M059J (cell line): ENCODE data around the gene IFIT1B. TPM values are rescaled to one million over a fixed set of nuclear protein-coding genes. Genes with fewer than 3 reads are reported as not detected.

Experiments used
- DNase-seq: peaks from one replicate; pipeline ENCODE4 v3.0.0-alpha.2; 2012; ENCODE audit warnings: low read depth
- total RNA-seq: library from RNA; depleted of rRNA; stranded (reverse); fragments of >200 nt; shearing (Covaris generic); gene quantifications from 2 replicates; pipeline ENCODE4 v1.2.3, GENCODE V29; 2014; rRNA removed

Gene IFIT1B
- total RNA-seq, 1 experiment from 2014 or later = 0.76 TPM

DNA sequence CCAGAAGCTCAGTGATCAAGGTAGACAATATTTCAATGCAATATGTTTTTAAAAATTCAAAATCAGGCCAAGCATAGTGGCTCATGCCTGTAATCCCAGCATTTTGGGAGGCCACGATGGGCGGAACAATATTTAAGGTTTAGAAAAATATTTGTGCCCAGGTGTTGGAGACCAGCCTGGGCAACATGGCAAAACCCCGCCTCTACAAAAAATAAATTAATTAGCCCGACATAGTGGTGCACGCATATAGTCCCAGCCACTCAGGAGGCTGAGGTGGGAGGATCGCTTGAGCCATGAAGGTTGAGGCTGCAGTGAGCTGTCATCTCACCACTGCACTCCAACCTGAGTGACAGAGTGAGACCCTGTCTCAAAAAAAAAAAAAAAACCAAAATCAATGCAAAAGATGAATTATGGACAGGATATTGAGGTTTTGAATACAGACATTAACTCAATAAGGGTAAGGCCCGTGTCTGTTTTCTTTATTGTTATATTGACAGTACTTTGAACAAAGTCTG lies 35.6 kb downstream of the IFIT1B start:
- no peak for DNase-seq

- DNase-seq = peak; percentile 84
Observed at GRCh38 chr10:89414146-89414878, 36.5 kb downstream of the IFIT1B start, which contains the start of gene IFIT5. IFIT5 (plus strand) TSS chr10:89414568; CDS start chr10:89414799, 231 bp downstream.

DNA sequence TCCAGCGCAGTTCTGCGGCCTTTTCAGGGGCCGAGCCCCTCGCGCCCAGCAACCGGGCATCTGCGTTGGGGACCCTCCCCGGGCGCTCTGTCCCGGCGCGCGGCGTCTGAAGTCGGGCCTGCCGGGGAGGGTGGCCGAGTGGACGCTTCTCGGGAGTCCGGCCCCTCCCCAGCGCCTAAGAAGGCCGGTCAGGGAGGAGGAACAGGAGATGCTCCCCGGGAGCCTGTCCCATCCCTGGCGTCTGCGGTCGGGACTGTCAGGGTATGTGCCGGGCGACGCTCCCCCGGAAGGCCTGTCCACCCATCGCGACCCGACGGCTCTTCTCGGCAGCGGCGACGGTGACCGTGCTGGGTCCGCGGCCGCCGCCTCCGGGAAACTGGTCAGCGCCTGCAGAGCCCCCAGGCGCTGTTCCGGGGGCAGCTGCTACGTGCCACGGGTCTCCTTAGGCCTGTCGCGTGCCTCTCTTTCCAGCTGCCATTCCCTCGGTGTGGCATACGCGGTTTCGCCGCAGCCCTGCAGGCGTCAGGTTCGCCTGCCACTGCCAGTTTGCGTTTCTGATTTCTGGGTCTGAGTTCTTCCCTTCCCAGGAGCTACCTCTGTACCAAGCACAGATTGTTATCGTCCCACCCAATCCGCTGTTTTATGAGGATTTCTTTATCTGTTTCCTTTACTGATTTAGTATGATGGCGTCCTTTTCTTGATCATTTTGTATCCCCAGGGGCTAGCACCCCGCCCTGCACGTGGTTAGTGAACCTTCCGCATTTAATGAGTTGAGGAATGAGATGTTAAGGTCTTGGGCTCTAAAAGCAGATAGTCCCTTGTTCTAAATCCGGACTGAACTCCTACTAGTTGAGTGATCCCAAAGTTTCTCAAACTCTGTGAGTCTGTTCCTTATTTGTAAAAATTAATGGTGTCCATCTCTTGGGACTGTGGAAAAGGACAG lies 37.3 kb downstream of the IFIT1B start:
- peak; percentile 56 for DNase-seq

DNA sequence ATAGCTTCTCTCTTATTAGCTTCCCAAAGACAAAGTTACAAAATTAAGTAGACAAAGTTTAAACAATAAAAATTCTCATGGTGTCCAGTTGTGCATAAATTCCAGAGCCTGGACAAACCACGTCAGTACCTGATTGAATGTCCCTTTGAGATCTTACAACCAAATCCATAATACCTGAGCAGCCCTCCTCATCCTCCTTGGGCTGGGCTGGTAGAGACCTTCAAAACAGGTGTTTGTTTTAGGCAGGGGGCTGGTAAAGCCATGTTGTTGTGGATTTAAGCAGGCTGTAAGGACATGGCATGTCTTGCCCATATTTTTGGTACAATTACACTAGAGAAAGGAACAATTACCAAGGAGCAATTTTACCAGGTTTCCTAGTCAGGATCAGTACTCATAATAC lies 38.6 kb downstream of the IFIT1B start:
- no peak for DNase-seq

GRCh38 chr10:89419548-89419947 lies 41.7 kb downstream of the IFIT1B start:
- DNase-seq = no peak

- no peak for DNase-seq
Observed at GRCh38 chr10:89421018-89421476, 43.2 kb downstream of the IFIT1B start.

GRCh38 chr10:89425000-89425399 lies 47.1 kb downstream of the IFIT1B start:
- no peak for DNase-seq

- DNase-seq = peak; percentile 65
Observed at GRCh38 chr10:89426230-89426868, 48.5 kb downstream of the IFIT1B start.

DNA sequence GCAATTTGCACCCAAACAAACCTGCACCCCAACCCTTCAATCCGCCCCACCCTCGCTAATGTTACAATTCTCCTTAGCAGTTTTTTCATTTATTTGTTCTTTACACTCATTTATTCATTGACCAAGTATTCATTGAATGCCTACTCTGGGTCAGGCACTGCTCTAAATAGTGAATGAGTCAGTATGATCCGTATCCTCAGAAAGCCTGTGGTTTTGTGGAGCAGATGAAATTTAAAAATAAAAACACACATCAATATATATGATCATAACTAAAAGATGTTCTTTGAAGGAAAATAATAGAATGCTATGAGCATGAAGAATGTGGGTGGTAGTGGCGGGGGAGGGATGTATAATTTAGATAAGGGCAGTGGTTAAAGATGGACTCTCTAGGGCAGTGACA lies 49.8 kb downstream of the IFIT1B start:
- peak; percentile 66 for DNase-seq

- no peak for DNase-seq
Observed at GRCh38 chr10:89428877-89429276, 51.0 kb downstream of the IFIT1B start.

DNA sequence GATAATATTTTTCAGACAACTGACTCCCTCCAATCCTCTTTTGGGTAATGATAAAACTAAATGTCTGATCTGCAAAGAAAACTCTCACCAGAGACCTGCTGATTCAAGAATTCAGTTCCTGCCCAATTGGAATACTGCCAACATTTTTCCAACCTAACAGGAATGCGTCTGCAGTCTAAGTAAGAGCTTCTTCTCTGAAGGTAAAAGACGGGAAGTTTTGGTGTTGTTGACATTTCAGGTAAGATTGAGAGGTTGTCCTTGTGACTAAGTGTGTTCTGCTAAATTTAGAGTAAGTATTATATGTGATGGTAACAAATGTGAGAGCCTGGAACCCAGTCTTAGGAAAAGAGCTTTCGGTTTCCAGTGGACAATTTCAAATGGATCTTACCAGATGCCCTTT lies 54.1 kb downstream of the IFIT1B start:
- peak; percentile 73 for DNase-seq

Other genes starting within 250 kb of the IFIT1B start
- 3.2 and 5.1 TPM in 2 replicates for gene CH25H, start 170.7 kb upstream of the IFIT1B start, total RNA-seq
- gene LIPA, start 126.3 kb upstream of the IFIT1B start, total RNA-seq = 120 and 149 TPM in 2 replicates
- gene IFIT2, start 76.0 kb upstream of the IFIT1B start, total RNA-seq = 42.5 and 58.0 TPM in 2 replicates
- gene IFIT3, start 50.1 kb upstream of the IFIT1B start, total RNA-seq = 303 and 380 TPM in 2 replicates
- 733 and 788 TPM in 2 replicates for gene IFIT1, start 14.6 kb downstream of the IFIT1B start, total RNA-seq
- gene IFIT5, start 36.5 kb downstream of the IFIT1B start, total RNA-seq = 57.4 and 77.5 TPM in 2 replicates
- gene SLC16A12, start 157.5 kb downstream of the IFIT1B start, total RNA-seq = 0.32 and 1.0 TPM in 2 replicates